Adipocyte (in vitro differentiated cells): ENCODE data around the gene UACA.

ENCODE experiments used
- DNase-seq: peaks from one replicate; pipeline ENCODE4 v3.0.0-alpha.2; 2015; ENCODE audit warnings: low read depth
- H3K27me3 ChIP-seq: replicated peaks from 2 replicates; pipeline ENCODE4 v1.7.0; 2013; ENCODE audit warnings: mild to moderate bottlenecking, low read length, moderate library complexity; ENCODE audit not compliant: control insufficient read depth, insufficient read depth
- H3K36me3 ChIP-seq: 2 replicates; pipeline ENCODE4 v1.7.0; 2013; ENCODE audit warnings: low read length, mild to moderate bottlenecking, moderate library complexity; ENCODE audit not compliant: control insufficient read depth, insufficient read depth, severe bottlenecking
- H3K4me1 ChIP-seq: 2 replicates; pipeline ENCODE4 v1.7.0; 2013; ENCODE audit warnings: mild to moderate bottlenecking, low read length, moderate library complexity; ENCODE audit not compliant: control insufficient read depth, insufficient read depth
- H3K4me3 ChIP-seq: 2 replicates; pipeline ENCODE4 v1.7.0; 2013; ENCODE audit warnings: mild to moderate bottlenecking, low read length, moderate library complexity
- H3K9ac ChIP-seq: 2 replicates; pipeline ENCODE4 v1.7.0; 2013; ENCODE audit warnings: mild to moderate bottlenecking, low read length, moderate library complexity
- H3K9me3 ChIP-seq: 2 replicates; pipeline ENCODE4 v1.7.0; 2013; ENCODE audit warnings: mild to moderate bottlenecking, low read length, moderate library complexity; ENCODE audit not compliant: control insufficient read depth

The UACA gene

DNA sequence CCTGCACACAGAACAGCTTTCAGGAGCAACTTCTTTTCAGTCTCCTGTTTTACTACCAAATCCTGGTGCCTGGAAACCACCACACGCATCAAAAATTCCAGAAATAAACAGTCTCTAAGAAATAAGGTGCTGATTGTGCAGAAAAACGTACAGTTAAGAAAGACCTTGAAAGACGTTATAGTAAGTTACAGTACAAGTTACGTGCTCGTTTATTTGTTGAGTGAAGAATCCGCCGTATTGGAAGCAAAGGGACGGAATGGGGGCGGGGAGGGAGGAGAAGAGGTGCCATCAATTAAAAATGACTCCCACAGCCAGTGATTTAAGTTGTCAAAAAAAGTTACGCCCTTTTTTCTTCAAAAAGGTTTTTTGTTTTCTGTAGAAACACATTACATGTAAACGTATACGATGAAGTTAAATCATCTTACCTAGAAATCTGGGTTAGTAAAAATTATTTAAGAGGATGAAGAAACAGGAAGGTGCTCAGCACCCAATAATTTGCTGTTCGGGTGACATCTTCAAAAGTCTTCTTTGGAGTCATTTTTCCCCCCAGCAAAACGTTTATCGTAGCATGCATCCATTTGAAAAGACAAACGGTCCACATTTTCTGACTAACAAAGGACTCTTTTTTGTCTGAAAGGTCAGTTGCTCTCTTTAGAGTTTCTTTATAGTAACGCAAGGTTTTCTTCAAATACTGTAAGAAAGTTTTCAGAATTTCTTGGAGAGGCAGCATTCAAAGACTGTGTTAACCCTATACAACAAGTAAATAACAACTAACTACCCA, 782 bp upstream of the UACA start:
- no peaks in the 10 kb centered on the region for H3K27me3 ChIP-seq
- peaks cover 62% of the 10 kb centered on the region for H3K4me1 ChIP-seq
- no peaks in the 10 kb centered on the region for H3K9me3 ChIP-seq
- H3K4me3 ChIP-seq: peak overlapping the region; percentile 96
- peaks cover under 1% of the 10 kb centered on the region for H3K36me3 ChIP-seq
- DNase-seq: no peak
- H3K9ac ChIP-seq: peak overlapping the region; percentile 94

- Histone ChIP-seq H3K9me3 (no peaks in the 10 kb centered on the region), H3K27me3 (no peaks in the 10 kb centered on the region), H3K4me1 (peaks cover 64% of the 10 kb centered on the region), H3K36me3 (peaks cover 10% of the 10 kb centered on the region), H3K9ac (peak overlapping the region; percentile 94), H3K4me3 (peak overlapping the region; percentile 96)
- DNase-seq: peak; percentile 90
These were observed 764 bp downstream of the UACA start for GRCh38 chr15:70762469-70763119.

GRCh38 chr15:70761931-70762468, 1.4 kb downstream of the UACA start:
- Histone ChIP-seq H3K4me3 (peak overlapping the region; percentile 96), H3K9ac (peak overlapping the region; percentile 94), H3K27me3 (no peaks in the 10 kb centered on the region), H3K4me1 (peaks cover 67% of the 10 kb centered on the region), H3K36me3 (peaks cover 10% of the 10 kb centered on the region), H3K9me3 (no peaks in the 10 kb centered on the region)
- DNase-seq: peak; percentile 46

DNA sequence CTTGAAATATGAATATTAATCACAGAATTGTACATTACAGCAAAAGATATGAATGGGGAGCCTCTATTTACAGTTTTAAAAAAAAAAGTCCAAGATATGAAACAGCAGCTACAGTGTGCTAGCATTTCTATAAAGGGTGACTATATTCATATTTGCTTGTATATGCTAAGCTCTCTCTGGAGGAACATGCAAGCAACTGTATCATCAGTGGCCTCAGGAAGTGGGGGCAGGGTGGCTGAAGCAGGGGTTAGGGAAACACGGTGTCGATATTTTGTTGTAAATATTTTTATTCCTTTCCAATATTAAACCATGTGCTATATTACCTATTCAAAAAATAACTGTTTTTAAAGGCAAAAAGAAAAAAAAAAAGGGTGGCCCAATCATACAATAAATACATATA, 2.3 kb downstream of the UACA start:
- peak overlapping the region; percentile 96 for H3K4me3 ChIP-seq
- peaks cover 60% of the 10 kb centered on the region for H3K4me1 ChIP-seq
- H3K27me3 ChIP-seq: no peaks in the 10 kb centered on the region

DNA sequence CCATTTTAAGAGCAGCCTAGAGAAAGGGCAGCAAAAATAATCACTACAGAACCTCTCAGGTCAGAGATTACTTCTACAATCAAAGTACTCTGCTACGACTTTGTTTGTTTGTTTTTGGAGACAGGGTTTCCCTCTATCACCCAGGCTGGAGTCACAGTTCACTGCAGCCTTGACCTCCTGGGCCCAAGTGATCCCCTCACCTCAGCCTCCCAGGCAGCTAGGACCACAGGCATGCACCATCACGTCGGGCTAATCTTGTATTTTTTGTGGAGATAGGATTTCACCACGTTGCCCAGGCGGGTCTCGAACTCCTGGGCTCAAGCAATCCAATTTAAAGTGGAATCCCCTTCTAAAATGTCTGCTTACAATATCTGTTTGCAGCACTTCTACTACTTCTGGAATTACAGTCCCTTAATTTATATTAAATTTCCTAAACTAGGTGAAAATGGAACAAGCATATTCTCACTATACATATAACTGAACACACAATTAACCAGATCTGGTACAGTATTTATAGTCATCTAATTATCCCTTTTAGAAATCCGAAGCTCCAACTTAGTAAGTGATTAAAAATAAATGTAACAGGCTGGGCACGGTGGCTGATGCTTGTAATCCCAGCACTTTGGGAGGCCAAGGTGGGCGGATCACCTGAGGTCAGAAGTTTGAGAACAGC, 4.4 kb downstream of the UACA start:
- peaks cover 15% of the 10 kb centered on the region for H3K36me3 ChIP-seq
- H3K9me3 ChIP-seq: no peaks in the 10 kb centered on the region
- no peak overlapping the region for H3K9ac ChIP-seq
- DNase-seq: peak; percentile 41
- H3K4me1 ChIP-seq: peaks cover 41% of the 10 kb centered on the region
- H3K27me3 ChIP-seq: no peaks in the 10 kb centered on the region
- no peak overlapping the region for H3K4me3 ChIP-seq

More for the DNA sequence above, 2.3 kb downstream of the UACA start:
- Histone ChIP-seq H3K9ac (peak overlapping the region; percentile 94), H3K9me3 (no peaks in the 10 kb centered on the region), H3K36me3 (peaks cover 10% of the 10 kb centered on the region)
- peak; percentile 40 for DNase-seq

GRCh38 chr15:70757627-70758026, 5.7 kb downstream of the UACA start:
- Histone ChIP-seq H3K27me3 (no peaks in the 10 kb centered on the region), H3K9me3 (no peaks in the 10 kb centered on the region), H3K4me1 (peaks cover 51% of the 10 kb centered on the region), H3K4me3 (peak overlapping the region; percentile 20), H3K36me3 (peaks cover 16% of the 10 kb centered on the region), H3K9ac (no peak overlapping the region)
- DNase-seq: no peak

DNA sequence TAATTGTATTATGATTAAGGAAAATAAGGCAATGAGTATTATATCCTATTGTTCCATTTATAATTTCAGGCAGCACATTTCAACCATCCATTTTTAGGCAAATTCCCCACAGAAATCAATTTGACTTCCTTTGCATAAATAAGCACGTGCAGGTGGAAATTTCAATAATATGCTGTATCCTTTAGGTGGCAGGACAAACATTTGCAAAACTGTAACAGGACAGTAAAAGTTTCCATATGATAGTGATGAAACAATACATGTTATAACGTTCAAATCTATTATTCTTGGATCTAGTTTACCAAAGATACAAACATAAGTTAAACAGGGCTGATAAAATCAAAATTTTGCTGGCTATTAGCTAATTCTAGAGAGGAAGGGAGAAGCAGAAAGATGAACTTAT, 8.5 kb downstream of the UACA start:
- H3K4me3 ChIP-seq: no peak overlapping the region
- DNase-seq: no peak
- no peak overlapping the region for H3K9ac ChIP-seq
- peaks cover 49% of the 10 kb centered on the region for H3K4me1 ChIP-seq
- no peaks in the 10 kb centered on the region for H3K9me3 ChIP-seq
- no peaks in the 10 kb centered on the region for H3K27me3 ChIP-seq
- peaks cover 16% of the 10 kb centered on the region for H3K36me3 ChIP-seq

DNA sequence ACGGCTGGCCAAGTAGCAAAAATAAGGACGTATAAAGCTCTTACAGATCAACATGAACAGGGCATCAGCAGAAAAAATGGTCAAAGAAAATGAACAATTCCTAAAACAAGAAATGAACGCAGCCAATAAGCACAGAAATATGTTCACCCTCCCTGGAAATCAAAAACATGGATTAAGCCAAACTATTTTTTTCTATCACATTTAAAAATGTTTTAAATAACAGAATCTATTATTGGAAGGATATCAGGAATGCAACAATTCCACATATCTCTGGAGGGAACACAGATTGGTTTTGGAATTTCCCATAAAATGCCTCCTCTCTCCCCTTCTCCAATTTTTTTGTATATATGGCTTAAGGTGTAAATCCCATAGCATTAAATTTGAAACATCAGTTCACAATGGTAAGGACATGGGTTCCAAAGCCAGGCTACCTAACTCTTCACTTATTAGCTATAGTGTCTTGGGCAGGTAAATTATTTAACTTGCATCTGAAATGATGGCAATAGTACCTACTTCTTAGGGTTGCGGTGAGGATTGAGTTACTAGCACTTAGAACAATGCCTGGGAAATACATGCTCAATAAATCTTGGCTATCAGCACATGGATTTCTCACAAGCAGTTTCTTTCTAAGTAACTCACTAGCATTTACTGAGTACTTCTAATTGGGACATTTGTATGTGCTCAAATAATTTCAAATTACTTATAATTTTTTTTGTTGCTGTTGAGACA, 10.1 kb downstream of the UACA start:
- peaks cover 6% of the 10 kb centered on the region for H3K36me3 ChIP-seq
- no peak for DNase-seq
- H3K9me3 ChIP-seq: no peaks in the 10 kb centered on the region
- H3K4me1 ChIP-seq: peaks cover 46% of the 10 kb centered on the region
- peak overlapping the region; percentile 71 for H3K4me3 ChIP-seq
- no peaks in the 10 kb centered on the region for H3K27me3 ChIP-seq
- H3K9ac ChIP-seq: peak overlapping the region; percentile 76

DNA sequence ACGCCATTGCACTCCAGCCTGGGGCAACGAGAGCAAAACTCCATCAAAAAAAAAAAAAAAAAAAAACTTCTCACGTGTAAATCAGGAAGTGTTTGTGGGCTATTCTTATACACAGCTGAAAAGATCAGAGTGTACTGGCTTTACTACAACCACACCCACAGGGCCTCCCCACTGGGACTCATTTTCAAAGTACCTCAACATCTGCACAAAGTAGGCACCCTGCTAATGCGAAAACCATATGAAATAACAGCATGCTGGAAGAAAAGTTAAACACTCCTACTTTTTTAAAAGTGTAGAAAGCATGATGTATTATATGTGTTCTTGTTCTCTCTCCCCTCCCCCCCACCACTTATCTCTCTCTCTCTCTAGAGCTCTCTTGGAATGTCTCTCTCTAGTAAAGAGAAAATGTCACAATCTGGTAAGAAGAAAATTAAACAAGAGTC, 11.1 kb downstream of the UACA start:
- Histone ChIP-seq H3K4me3 (peak overlapping the region; percentile 71), H3K9me3 (no peaks in the 10 kb centered on the region), H3K4me1 (peaks cover 41% of the 10 kb centered on the region), H3K36me3 (peaks cover 5% of the 10 kb centered on the region), H3K9ac (peak overlapping the region; percentile 76), H3K27me3 (no peaks in the 10 kb centered on the region)
- peak; percentile 29 for DNase-seq

DNA sequence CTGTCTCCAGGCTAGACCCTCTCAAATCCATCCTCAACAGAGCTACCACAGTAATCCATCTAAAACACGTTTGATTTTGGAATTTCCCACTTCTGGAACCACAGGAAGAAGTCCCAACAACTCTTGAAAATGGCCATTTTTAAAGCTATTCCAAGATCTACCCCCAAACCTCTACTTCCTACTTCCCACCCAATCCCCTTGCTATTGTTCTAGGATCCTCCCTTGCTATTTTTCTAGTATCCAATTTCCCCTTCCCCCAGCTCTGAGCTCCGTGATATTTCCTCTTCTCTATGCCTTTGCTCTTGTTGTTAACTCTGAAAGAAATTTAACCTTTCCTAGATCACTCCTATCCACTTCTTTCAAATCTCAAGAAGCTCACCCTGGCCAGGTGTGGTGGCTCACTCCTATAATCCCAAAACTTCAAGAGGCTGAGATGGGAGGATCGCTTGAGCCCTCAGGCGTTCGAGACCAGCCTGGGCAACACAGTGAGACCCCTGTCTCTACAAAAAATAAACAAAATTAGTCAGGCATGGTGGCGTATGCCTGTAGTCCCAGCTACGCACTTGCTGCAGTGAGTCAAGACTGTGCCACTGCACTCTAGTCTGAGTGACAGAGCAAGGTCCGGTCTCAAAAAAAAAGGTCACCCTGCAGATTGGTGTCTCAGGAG, 13.0 kb downstream of the UACA start:
- Histone ChIP-seq H3K4me1 (peaks cover 40% of the 10 kb centered on the region), H3K36me3 (peaks cover 5% of the 10 kb centered on the region), H3K9me3 (no peaks in the 10 kb centered on the region), H3K9ac (no peak overlapping the region), H3K27me3 (no peaks in the 10 kb centered on the region), H3K4me3 (no peak overlapping the region)
- no peak for DNase-seq
